Measurements from ENCODE around the gene ITGAX.

DNA sequence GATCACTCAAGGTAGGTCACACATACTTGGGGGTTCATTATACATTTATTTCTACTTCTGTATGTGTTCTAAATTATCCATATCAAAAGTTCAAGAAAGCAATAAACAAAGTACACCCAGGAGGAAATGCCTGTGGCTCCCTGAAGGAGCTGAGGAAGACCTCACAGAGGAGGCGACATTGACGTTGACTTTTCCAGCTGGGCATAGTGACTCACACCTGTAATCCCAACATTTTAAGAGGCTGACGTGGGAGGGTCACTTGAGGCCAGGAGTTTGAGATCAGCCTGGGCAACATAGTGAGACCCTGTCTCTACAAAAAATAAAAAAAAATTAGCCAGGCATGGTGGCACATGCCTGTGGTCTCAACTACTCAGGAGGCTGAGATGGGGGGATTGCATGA is 54.5 kb downstream of the ITGAX start:
- TF ChIP-seq YY1 (IDR thresholded peaks at IDR 0.05; ENCODE audit: low read depth) (no peak), RAD21 (IDR thresholded peaks at IDR 0.05; ENCODE audit: low read length) (no peak), EZH2phosphoT487 (IDR thresholded peaks at IDR 0.05; ENCODE audit: borderline replicate concordance, low read depth) (no peak), EP300 (IDR thresholded peaks at IDR 0.05; ENCODE audit: borderline replicate concordance in 1 of 2, low read depth in 1 of 2, low read length in 1 of 2) (no peak), RXRA (IDR thresholded peaks at IDR 0.05; ENCODE audit: borderline replicate concordance, low read depth) (no peak), GABPA (IDR thresholded peaks at IDR 0.05; ENCODE audit: low read depth) (no peak), TAF1 (IDR thresholded peaks at IDR 0.05; ENCODE audit: borderline replicate concordance, low read depth, low read length) (no peak), CHD2 (IDR thresholded peaks at IDR 0.05; ENCODE audit: low read length, partially characterized antibody) (no peak), POLR2AphosphoS5 (IDR thresholded peaks at IDR 0.05; ENCODE audit: low read depth, low read length) (no peak)
- TF ChIP-seq, protein P1, sequence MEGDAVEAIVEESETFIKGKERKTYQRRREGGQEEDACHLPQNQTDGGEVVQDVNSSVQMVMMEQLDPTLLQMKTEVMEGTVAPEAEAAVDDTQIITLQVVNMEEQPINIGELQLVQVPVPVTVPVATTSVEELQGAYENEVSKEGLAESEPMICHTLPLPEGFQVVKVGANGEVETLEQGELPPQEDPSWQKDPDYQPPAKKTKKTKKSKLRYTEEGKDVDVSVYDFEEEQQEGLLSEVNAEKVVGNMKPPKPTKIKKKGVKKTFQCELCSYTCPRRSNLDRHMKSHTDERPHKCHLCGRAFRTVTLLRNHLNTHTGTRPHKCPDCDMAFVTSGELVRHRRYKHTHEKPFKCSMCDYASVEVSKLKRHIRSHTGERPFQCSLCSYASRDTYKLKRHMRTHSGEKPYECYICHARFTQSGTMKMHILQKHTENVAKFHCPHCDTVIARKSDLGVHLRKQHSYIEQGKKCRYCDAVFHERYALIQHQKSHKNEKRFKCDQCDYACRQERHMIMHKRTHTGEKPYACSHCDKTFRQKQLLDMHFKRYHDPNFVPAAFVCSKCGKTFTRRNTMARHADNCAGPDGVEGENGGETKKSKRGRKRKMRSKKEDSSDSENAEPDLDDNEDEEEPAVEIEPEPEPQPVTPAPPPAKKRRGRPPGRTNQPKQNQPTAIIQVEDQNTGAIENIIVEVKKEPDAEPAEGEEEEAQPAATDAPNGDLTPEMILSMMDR (IDR thresholded peaks at IDR 0.05): no peak
- TF ChIP-seq, protein P2, sequence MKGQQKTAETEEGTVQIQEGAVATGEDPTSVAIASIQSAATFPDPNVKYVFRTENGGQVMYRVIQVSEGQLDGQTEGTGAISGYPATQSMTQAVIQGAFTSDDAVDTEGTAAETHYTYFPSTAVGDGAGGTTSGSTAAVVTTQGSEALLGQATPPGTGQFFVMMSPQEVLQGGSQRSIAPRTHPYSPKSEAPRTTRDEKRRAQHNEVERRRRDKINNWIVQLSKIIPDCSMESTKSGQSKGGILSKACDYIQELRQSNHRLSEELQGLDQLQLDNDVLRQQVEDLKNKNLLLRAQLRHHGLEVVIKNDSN (IDR thresholded peaks at IDR 0.05; ENCODE audit: borderline replicate concordance, low read depth): no peak
- TF ChIP-seq, protein P3, sequence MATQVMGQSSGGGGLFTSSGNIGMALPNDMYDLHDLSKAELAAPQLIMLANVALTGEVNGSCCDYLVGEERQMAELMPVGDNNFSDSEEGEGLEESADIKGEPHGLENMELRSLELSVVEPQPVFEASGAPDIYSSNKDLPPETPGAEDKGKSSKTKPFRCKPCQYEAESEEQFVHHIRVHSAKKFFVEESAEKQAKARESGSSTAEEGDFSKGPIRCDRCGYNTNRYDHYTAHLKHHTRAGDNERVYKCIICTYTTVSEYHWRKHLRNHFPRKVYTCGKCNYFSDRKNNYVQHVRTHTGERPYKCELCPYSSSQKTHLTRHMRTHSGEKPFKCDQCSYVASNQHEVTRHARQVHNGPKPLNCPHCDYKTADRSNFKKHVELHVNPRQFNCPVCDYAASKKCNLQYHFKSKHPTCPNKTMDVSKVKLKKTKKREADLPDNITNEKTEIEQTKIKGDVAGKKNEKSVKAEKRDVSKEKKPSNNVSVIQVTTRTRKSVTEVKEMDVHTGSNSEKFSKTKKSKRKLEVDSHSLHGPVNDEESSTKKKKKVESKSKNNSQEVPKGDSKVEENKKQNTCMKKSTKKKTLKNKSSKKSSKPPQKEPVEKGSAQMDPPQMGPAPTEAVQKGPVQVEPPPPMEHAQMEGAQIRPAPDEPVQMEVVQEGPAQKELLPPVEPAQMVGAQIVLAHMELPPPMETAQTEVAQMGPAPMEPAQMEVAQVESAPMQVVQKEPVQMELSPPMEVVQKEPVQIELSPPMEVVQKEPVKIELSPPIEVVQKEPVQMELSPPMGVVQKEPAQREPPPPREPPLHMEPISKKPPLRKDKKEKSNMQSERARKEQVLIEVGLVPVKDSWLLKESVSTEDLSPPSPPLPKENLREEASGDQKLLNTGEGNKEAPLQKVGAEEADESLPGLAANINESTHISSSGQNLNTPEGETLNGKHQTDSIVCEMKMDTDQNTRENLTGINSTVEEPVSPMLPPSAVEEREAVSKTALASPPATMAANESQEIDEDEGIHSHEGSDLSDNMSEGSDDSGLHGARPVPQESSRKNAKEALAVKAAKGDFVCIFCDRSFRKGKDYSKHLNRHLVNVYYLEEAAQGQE (IDR thresholded peaks at IDR 0.05; ENCODE audit: low read depth, low read length): no peak

Measured in SK-N-SH (cell line).